Breast epithelium (tissue), 4 donors: Measurements from ENCODE around the gene BRIP1. TPM values are rescaled to one million over a fixed set of nuclear protein-coding genes. Genes with fewer than 3 reads are reported as not detected.

ENCODE experiments used
- DNase-seq, 2 donors: peaks; one replicate each; pipeline ENCODE4 v3.0.0-alpha.2; 2019; ENCODE audit warnings: low spot score in 2 of 2
- H3K27ac ChIP-seq, 2 donors: fragments of 200-600 bp; sonication (generic) in 1 of 2; one replicate each; pipeline ENCODE4 v1.5.1; 2016 to 2019; ENCODE audit warnings: mild to moderate bottlenecking in 1 of 2
- H3K27me3 ChIP-seq, 2 donors: fragments of 200-600 bp; sonication (generic) in 1 of 2; one replicate each; pipeline versions ENCODE4 v1.5.1 to v1.6.0; 2017 to 2019; ENCODE audit warnings: control low read depth in 1 of 2, mild to moderate bottlenecking in 1 of 2
- H3K36me3 ChIP-seq: fragments of 200-600 bp; one replicate; pipeline ENCODE4 v1.5.1; 2019
- H3K4me1 ChIP-seq, 2 donors: fragments of 200-600 bp; sonication (generic); one replicate each; pipeline ENCODE4 v1.5.1; 2016 to 2019; ENCODE audit warnings: control low read depth in 1 of 2
- H3K4me3 ChIP-seq, 3 donors: fragments of 200-600 bp; sonication (generic); 1 replicate in 2 of 3; 2 replicates in 1 of 3; pipeline ENCODE4 v1.5.1; 2016 to 2019; ENCODE audit warnings: mild to moderate bottlenecking in 3 of 3, moderate library complexity in 2 of 3
- H3K9me3 ChIP-seq, 2 donors: fragments of 200-600 bp; sonication (generic) in 1 of 2; one replicate each; pipeline ENCODE4 v1.5.1; 2016 to 2019; ENCODE audit warnings: control low read depth in 1 of 2
- CTCF ChIP-seq, 3 donors: fragments of 450-650 bp; IDR thresholded peaks; one replicate each; pipeline ENCODE4 v1.5.1; 2016 to 2017; ENCODE audit warnings: antibody characterized with exemption in 3 of 3, mild to moderate bottlenecking in 3 of 3, moderate library complexity in 3 of 3
- POLR2A ChIP-seq: fragments of 450-650 bp; IDR thresholded peaks from one replicate; pipeline ENCODE4 v1.6.1; 2016; ENCODE audit warnings: antibody characterized with exemption, mild to moderate bottlenecking, moderate library complexity
- POLR2AphosphoS5 ChIP-seq, 3 donors: sonication (generic); formaldehyde crosslinking; IDR thresholded peaks; one replicate each; pipeline ENCODE4 v1.6.1; 2017; ENCODE audit warnings: antibody characterized with exemption in 3 of 3
- intact Hi-C: fragments of 100-400 bp; cut with DNase I; formaldehyde crosslinking; loops from one replicate; pipeline ENCODE4 v1.15.1; 2023; ENCODE audit warnings: low total_unique reads
- total RNA-seq, 3 donors: library from RNA; depleted of rRNA; stranded (reverse); fragments of >200 nt; gene quantifications; one replicate each; pipeline ENCODE4 v1.1.0, GENCODE V29; 2016

Gene BRIP1
- total RNA-seq, 3 donors from 2014 or later = 0.33 to 1.0 (median 0.48) TPM

DNA sequence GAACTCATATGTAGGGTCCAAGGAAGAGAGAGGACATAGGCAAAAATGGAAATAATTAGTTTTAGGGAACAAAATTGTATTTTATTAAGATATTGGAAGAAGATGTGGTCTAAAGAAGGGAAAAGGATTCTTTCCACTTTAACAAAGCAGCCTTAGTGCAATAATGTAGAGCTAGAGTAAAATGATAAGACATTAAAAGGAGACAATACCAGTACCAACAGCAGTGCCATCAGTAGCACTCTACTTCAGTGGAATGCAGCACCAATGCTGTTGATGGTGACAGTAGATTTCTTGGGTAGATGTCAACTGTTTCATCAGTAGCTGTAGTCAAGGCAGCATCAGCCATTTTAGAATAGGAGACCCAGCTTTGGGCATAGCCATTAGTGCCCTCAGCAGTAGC lies 124.3 kb downstream of the BRIP1 start:
- Histone ChIP-seq H3K4me3 (no peak overlapping the region), H3K9me3 (peaks cover 4 to 30% of the 10 kb centered on the region in 2 donors), H3K27me3 (no peaks in the 10 kb centered on the region), H3K36me3 (no peaks in the 10 kb centered on the region), H3K27ac (no peak overlapping the region), H3K4me1 (no peaks in the 10 kb centered on the region)
- TF ChIP-seq CTCF (IDR thresholded peaks at IDR 0.05) (no peak), POLR2AphosphoS5 (IDR thresholded peaks at IDR 0.05) (no peak), POLR2A (no peak)
- intact Hi-C loops = no loop called here
- no peak for DNase-seq

DNA sequence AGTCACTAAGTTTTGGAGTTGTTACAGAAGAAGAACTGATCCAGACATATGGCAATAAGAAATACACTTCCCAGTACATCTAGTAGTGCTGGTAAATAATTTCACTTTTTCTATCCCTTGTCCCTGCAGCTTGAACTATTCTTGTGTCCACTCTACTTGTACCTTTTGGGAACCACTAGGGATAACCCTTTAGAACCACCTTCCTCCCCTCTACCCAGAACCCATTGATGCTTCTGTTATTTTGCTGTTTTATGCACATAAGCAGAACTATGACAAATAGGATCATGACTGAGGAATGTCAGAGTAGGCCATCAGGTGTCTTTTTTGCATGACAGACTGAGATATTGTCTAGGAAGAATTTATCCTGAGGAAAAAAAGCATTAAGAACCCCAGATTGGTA lies 125.1 kb downstream of the BRIP1 start:
- intact Hi-C loops = no loop called here

DNA sequence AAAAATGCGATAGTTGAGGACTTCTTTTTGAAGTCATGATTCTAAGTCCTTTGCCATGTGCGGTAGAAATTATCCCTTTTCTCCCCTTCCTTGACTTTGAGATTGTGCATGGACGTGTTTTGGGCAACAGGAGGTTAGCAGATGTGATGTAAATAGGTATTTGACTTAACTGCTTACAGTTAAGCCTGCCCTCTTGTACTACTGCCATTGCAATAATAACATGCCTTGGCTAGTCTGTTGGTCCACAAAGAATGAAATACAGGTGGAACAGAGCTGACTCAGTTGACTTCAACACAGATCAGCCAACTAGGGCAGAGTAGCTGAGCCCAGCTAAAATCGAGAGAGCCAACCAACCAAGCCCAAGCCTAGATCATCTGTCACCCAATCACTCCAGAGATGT lies 125.5 kb downstream of the BRIP1 start:
- Histone ChIP-seq H3K36me3 (no peaks in the 10 kb centered on the region), H3K4me1 (no peaks in the 10 kb centered on the region), H3K27me3 (no peaks in the 10 kb centered on the region), H3K4me3 (no peak overlapping the region), H3K27ac (no peak overlapping the region), H3K9me3 (peaks cover 4 to 30% of the 10 kb centered on the region in 2 donors)
- intact Hi-C loops = no loop called here
- DNase-seq = no peak
- TF ChIP-seq CTCF (IDR thresholded peaks at IDR 0.05) = no peak
- TF ChIP-seq POLR2AphosphoS5 (IDR thresholded peaks at IDR 0.05) = no peak
- no peak for TF ChIP-seq POLR2A

More for the DNA sequence above, 125.1 kb downstream of the BRIP1 start:
- no peaks in the 10 kb centered on the region for H3K36me3 ChIP-seq
- H3K9me3 ChIP-seq = peaks cover 4 to 30% of the 10 kb centered on the region in 2 donors
- TF ChIP-seq CTCF (IDR thresholded peaks at IDR 0.05) (no peak), POLR2AphosphoS5 (IDR thresholded peaks at IDR 0.05) (no peak), POLR2A (no peak)
- no peaks in the 10 kb centered on the region for H3K27me3 ChIP-seq
- DNase-seq = no peak
- no peaks in the 10 kb centered on the region for H3K4me1 ChIP-seq
- no peak overlapping the region for H3K27ac ChIP-seq
- H3K4me3 ChIP-seq = no peak overlapping the region

DNA sequence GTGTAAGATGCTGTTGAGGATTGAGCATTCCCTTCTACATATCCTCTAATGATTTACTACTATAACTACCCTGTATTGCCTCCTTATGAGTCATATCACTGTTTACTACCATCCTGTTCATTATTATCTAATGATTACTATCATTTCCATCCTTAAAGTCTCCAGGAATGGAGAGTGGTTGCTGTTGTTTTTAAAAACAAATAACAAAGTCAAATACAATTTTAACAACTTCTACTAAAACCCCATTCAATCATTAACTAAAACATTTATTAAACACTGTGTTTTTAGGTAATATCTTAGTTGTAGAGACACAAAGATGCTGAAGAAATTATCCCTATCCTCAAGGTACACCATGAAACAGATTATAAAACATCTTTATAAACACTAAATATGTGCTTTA lies 126.9 kb downstream of the BRIP1 start:
- no peak overlapping the region for H3K4me3 ChIP-seq
- intact Hi-C loops = no loop called here
- no peaks in the 10 kb centered on the region for H3K36me3 ChIP-seq
- H3K9me3 ChIP-seq = peaks cover 0 to 24% of the 10 kb centered on the region in 2 donors
- no peaks in the 10 kb centered on the region for H3K4me1 ChIP-seq
- no peaks in the 10 kb centered on the region for H3K27me3 ChIP-seq
- TF ChIP-seq POLR2AphosphoS5 (IDR thresholded peaks at IDR 0.05) = no peak
- no peak for TF ChIP-seq POLR2A
- TF ChIP-seq CTCF (IDR thresholded peaks at IDR 0.05) = no peak
- H3K27ac ChIP-seq = no peak overlapping the region
- DNase-seq = no peak

DNA sequence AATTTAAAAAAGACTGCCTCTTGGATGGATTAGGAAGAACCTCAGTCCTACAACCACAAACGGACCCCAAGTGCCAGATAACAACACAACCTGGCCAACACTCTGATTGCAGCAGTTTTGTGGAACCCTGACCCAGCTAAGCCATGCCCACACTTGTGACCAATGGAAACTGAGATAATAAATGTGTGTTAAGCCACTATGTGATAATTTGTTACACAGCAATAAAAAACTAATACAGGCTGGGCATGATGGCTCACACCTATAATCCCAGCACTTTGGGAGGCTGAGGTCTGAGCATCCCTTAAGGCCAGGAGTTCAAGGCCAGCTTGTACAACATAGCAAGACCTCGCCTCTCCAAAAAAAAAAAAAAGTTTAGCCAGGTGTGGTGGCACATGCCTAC lies 127.5 kb downstream of the BRIP1 start:
- Histone ChIP-seq H3K27me3 (no peaks in the 10 kb centered on the region), H3K9me3 (peaks cover 0 to 18% of the 10 kb centered on the region in 2 donors), H3K27ac (no peak overlapping the region), H3K4me3 (no peak overlapping the region), H3K36me3 (no peaks in the 10 kb centered on the region), H3K4me1 (no peaks in the 10 kb centered on the region)
- intact Hi-C loops = no loop called here
- TF ChIP-seq CTCF (IDR thresholded peaks at IDR 0.05) (no peak), POLR2AphosphoS5 (IDR thresholded peaks at IDR 0.05) (no peak), POLR2A (no peak)
- DNase-seq = no peak
